ENCODE results near the gene FLOT2.
"Not testable (repeated sequence)": the region's sequence is repeated elsewhere in the genome, so short reads cannot be mapped to it uniquely, and the experiment has no call there.

FLOT2 gene

GRCh38 chr17:28843816-28844148 is 53.8 kb downstream of the FLOT2 start:
- DNase-seq (ENCODE audit: low read depth in 3 of 3), result no peak

- DNase-seq (ENCODE audit: low read depth in 3 of 3), result peak; percentile 67 to 74 (median 71)
These were observed 55.1 kb downstream of the FLOT2 start, which contains the start of gene FAM222B for GRCh38 chr17:28842282-28843012. TSS of gene FAM222B (minus strand) at chr17:28842790. CDS start at chr17:28766667, 76,123 bp downstream.

GRCh38 chr17:28841901-28842281 is 55.6 kb downstream of the FLOT2 start:
- DNase-seq (ENCODE audit: low read depth in 3 of 3), result no peak

- no peak for DNase-seq (ENCODE audit: low read depth in 3 of 3)
These were observed 58.3 kb downstream of the FLOT2 start for GRCh38 chr17:28839221-28839620.

- not testable (repeated sequence) for DNase-seq (ENCODE audit: low read depth in 3 of 3)
These were observed 61.0 kb downstream of the FLOT2 start for GRCh38 chr17:28836541-28836940.

DNA sequence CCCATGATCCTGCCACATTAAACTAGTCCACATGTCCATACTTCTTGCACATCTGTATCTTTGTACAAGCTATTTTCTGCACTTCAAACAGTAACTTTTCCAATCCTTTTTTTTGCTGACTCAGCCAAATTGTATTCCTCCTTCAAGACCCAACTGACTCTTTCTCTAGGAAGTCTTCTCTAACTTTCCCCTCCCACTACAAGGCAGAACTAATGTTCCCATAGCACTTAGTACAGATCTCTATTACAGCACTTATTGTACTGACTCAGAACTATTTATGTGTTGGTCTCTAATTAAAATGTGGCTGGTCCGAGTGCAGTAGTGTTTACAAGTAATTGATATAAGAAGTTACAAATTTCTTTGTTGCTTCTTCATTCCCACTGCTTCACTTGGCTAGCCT is 63.1 kb downstream of the FLOT2 start:
- no peak for DNase-seq (ENCODE audit: low read depth in 3 of 3)

All from stimulated activated CD4-positive, alpha-beta T cell treated with anti-CD3 and anti-CD28 coated beads, TNF-alpha, amount 100 ng/mL, for 4 hours (primary cell).